HG02571 (cell line): ENCODE measurements around the gene NFKBIZ.
"Not testable (repeated sequence)": the region's sequence is repeated elsewhere in the genome, so short reads cannot be mapped to it uniquely, and the experiment has no call there.

Source experiments
- ATAC-seq: cut with Tn5 transposase; IDR thresholded peaks from one replicate; pipeline ENCODE4 v1.9.1; 2021; ENCODE audit warnings: mild to moderate bottlenecking, moderate library complexity; ENCODE audit not compliant: unreplicated experiment

The NFKBIZ gene

GRCh38 chr3:101868534-101869464 lies 19.5 kb downstream of the NFKBIZ start:
- no peak for ATAC-seq

DNA sequence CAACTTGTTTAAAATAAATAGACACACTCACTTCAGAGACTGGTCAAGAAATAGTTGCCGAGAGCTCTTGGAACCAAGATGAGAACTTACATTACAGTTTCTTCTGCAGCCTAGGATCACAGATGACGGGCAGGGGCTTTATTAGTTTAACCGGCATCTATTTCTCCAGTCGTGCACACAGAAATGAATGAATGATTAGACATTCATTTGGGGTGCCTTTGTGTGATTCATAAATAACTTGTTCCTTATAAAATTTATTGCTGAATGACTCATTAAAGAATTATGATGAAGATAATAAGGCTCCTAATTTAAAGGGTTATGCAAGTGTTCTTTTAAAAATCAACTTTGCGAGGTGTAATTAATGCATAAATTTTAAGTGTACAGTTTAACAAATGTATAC lies 20.8 kb downstream of the NFKBIZ start:
- ATAC-seq, result no peak

DNA sequence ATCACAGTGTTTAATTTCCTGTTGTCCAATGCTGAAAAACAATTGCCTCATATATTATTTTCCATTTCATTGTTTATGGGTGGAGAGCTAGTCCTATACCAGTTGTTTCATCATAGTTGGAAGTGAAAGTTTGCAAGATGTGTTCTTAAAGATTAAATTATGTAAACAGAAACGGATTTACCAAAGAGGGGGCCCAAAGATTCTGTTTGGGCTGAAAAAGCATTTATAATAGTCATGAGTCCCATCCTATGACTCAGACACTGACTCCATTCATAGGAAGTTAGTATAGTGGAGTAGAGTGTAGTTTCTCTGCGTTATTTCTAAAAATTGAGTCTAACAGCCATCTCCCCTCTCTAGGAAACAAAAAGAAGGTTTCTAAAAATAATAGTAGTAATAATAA lies 24.3 kb downstream of the NFKBIZ start:
- ATAC-seq, result no peak

DNA sequence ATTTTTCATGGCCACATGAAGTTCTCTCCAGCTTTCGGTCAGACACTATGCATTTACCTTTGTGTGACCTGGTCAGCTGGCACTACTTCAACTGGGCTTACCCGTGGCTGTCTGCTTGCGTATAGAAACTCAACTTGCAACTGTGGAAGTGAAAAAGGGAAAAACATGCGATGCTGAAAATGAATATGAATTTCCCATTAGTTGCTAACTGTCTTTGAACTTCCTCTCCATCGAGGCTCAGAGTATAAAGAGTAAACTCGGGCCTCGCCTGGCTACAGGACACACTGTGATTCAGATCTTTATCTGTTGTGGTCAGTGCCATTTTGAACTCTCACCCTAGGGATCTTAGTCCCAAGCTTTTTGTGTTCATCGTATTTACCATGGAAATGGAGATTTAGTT lies 26.8 kb downstream of the NFKBIZ start:
- ATAC-seq, result no peak

- ATAC-seq, result no peak
Measured at GRCh38 chr3:101878589-101878988, 29.3 kb downstream of the NFKBIZ start.

GRCh38 chr3:101879102-101879501 lies 29.8 kb downstream of the NFKBIZ start:
- no peak for ATAC-seq

DNA sequence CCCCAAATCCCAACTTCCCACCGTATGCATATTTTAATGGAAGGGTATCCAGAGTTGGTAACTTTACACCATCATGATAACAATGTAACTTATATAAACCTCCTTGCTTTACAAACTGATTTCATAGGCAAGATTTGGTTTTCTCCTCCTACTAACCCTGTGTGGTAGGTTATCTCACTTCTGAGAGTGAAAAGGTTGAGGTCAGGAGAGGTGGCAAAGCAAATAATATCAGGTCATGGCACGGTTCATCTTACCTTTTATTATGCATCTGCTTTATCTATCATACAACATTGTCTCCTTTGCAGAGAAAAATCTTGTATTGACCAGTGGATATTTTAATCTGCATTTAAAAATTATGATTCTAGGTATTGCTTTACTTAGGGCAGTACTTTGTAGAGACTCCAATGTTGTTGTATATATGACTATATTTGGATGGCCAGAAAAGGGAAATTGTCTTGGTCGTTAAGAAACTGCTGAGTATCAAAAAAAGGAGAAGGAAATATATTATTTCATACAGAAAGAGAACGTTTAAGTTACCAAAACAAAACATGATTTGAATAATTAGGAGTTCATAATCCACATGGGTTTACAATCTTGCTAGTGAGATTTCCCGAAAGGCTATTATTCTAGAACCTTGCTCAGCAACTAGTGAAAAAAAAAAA lies 30.4 kb downstream of the NFKBIZ start:
- no peak for ATAC-seq

GRCh38 chr3:101884776-101885175 lies 35.5 kb downstream of the NFKBIZ start:
- no peak for ATAC-seq

- ATAC-seq, result not testable (repeated sequence)
Measured at GRCh38 chr3:101885584-101885983, 36.3 kb downstream of the NFKBIZ start.

GRCh38 chr3:101886626-101887025 lies 37.3 kb downstream of the NFKBIZ start:
- no peak for ATAC-seq

GRCh38 chr3:101888653-101889052 lies 39.3 kb downstream of the NFKBIZ start:
- no peak for ATAC-seq

DNA sequence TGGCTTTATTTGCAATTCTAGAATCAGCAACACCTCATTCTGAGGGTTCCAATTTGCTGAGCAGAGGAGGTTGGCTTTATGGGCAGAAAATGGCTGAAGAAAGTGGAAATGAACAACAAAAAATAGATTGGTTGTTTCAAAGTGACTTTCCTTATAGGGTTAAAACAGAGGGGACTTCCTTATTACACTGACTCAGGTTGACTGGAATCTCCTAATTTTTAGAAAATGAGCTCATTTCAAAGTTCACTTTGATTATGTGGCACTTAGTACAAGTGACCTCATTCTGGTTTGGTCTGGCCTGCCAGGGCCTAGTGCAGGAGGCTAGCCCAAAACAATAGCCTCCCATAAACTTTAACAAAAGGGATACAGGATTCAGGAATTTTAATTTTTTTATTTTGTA lies 41.4 kb downstream of the NFKBIZ start:
- ATAC-seq, result peak; percentile 62

DNA sequence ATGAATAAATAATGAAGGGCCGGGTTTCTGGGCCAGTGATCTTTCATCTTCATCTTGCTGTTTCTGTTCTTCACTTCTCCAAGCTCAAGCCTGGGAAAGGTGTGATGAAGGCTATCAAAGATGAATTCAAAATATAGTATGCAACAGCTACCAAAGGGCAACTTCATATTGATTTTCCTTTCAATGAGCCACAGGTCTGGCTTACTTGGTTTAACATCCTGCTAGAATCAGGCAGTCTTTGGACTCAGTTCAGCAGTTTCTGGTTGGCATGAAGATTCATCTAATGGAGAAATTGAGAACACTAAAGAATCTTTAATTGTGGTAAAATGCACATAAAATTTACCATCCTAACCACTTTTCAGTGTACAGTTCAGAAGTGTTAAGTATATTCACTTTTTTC lies 43.3 kb downstream of the NFKBIZ start:
- ATAC-seq, result no peak

GRCh38 chr3:101896083-101896757 lies 46.9 kb downstream of the NFKBIZ start:
- no peak for ATAC-seq

DNA sequence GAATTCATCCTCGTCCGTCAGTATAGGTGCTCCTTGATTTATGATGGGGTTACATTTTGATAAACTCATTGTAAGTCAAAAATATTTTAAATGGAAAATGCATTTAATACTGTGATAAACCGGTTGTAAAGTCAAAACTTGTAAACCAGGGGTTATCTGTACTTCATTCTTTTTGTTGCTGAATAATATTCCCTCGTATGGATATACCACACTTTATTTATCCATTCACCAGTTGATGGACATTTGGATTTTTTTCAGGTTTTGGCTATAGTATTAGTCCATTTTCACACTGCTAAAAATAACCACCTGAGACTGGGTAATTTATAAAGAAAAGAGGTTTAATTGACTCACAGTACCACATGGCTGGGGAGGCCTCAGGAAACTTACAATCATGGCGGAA lies 47.7 kb downstream of the NFKBIZ start:
- ATAC-seq, result no peak

DNA sequence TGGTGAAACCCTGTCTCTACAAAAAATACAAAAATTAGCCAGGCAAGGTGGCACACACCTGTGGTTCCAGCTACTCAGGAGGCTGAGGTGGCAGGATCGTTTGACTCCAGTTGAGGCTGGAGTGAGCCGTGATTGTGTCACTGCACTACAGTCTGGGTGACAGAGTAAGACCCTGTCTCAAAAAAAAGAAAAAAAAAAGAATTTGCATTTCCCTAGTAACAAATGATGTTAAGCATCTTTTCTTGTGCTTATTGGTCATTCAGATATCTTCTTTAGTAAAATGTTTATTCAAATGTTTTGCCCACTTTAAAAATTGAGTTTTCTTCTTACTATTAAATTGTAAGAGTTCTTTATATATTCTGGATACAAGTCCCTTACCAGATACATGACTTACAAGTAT lies 48.7 kb downstream of the NFKBIZ start:
- ATAC-seq, result no peak

DNA sequence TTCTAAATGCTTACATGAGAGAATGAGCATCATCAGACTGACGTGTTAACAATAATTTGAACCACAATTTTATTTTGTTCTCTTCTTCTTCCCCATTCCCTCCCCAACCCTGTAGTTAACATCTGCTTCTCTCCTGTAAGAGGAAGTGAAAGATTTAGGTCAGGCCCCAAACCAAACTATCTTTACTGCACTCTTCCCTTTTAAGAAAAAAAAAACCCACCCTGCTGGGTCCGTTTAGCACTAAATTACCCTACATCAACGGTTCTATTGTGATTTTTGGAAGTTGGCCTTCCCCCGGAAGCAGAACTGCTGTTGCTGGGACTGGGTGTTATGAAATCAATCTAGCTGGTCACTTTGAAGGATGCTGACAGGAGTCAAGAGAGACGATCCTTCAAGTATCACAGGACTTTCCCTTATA lies 49.4 kb downstream of the NFKBIZ start:
- ATAC-seq, result peak; percentile 90

DNA sequence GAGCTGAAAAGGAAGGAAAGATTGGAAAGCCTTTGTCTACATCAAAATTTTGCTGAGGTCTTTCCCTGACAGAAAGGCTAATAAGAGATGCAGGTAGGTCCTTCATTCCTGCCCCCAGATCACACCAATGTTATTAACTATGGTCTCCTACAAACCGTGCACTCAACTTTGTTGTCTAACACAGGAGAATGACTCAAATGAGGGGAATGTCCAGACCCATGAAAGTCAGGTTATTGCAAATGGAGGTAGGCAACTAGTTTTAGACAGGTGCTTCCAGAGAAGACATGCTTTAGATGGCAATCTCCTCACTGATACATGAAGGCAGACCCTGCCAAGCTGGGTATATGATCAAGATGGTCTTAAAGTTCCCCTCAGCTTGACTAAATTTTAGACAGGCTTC lies 51.0 kb downstream of the NFKBIZ start:
- no peak for ATAC-seq

DNA sequence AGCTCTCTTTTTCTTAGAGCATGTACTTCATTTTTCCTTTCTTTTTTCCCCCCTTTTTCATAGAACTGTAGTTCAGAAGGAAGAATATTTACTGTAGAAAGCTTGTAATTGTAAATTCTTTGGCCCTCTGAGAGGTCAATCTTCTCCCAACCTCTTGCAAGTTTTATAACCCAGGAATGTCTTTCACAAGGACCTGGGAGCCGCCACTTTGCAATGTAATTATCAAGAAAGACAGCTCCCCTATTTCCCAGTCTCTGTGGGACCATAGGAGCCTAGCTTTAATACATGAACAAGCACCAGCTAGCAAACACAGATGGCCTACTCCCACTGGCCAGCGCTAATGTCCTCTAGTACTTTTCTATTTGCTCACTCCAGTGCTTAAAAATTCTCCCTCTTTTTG lies 51.4 kb downstream of the NFKBIZ start:
- ATAC-seq, result no peak

DNA sequence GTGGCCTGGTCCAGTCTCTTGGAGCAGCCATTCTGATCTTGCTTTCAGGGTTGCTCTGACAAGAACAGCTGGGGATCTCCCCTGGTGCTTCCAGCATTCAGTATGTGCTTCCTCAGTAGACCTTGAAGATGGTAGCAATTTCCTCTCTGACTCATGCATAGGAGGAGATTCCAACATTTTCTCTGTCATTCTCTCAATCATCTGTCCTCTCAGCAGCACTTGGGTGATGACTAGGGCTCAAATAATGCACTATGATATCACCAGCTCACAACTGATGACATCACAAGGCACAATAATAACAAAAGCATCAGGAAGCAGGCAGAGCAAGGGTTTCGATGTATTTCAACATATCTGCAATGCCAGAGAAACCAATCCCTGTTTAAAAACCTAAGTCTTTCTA lies 52.7 kb downstream of the NFKBIZ start:
- ATAC-seq, result peak; percentile 49

- no peak for ATAC-seq
Measured at GRCh38 chr3:101903451-101903871, 54.1 kb downstream of the NFKBIZ start.

DNA sequence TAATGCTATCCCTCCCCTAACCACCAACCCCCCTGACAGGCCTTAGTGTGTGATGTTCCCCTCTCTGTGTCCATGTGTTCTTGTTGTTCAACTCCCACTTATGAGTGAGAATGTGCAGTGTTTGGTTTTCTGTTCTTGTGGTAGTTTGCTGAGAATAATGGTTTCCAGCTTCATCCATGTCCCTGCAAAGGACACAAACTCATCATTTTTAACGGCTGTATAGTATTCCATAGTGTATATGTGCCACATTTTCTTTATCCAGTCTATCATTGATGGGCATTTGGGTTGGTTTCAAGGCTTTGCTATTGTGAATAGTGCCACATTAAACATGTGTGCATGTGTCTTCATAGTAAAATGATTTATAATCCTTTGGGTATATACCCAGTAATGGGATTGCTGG lies 56.3 kb downstream of the NFKBIZ start:
- not testable (repeated sequence) for ATAC-seq
